H1 (cell line): ENCODE results near the gene ARPP21. TPM values are rescaled to one million over a fixed set of nuclear protein-coding genes. Genes with fewer than 3 reads are reported as not detected.

Source experiments
- CTCF ChIA-PET: fragments of 300-600 bp; sonication (Branson Sonifier 250); formaldehyde crosslinking; loops from one replicate; lab custom pipeline; 2021; ENCODE audit not compliant: partially characterized antibody; lab: Charles Lee
- POLR2A ChIA-PET: fragments of 300-600 bp; sonication (Branson Sonifier 250); formaldehyde crosslinking; loops from one replicate; lab custom pipeline; 2021; ENCODE audit warnings: inconsistent platforms; ENCODE audit not compliant: partially characterized antibody; lab: Charles Lee
- DNase-seq, 2 experiments: peaks; one replicate each; pipeline versions ENCODE4 v3.0.0 to v3.0.0-alpha.2; 2010 to 2022; ENCODE audit warnings: low spot score in 2 of 2, low read depth in 1 of 2, mixed read lengths in 1 of 2
- FAIRE-seq: peaks from 2 replicates; lab custom pipeline; 2011; peaks lifted over from hg19 to GRCh38; lab: Jason Lieb, UNC
- H2AFZ ChIP-seq: 2 replicates; pipeline ENCODE4 v1.8.1; 2012; ENCODE audit warnings: low read length, inconsistent platforms
- H2AK5ac ChIP-seq: 2 replicates; pipeline ENCODE4 v1.6.1; 2013; ENCODE audit warnings: low read depth, low read length
- H2BK120ac ChIP-seq: replicated peaks from 2 replicates; pipeline ENCODE3; 2013; ENCODE audit warnings: low read depth, low read length, inconsistent platforms
- H2BK12ac ChIP-seq: 2 replicates; pipeline ENCODE4 v1.6.1; 2013; ENCODE audit warnings: low read depth, low read length
- H2BK15ac ChIP-seq: 2 replicates; pipeline ENCODE4 v1.6.1; 2013; ENCODE audit warnings: low read length
- H2BK20ac ChIP-seq: 2 replicates; pipeline ENCODE4 v1.6.1; 2013; ENCODE audit warnings: low read length
- H2BK5ac ChIP-seq: 2 replicates; pipeline ENCODE4 v1.6.1; 2013; ENCODE audit warnings: low read depth, low read length
- H3K14ac ChIP-seq: 2 replicates; pipeline ENCODE4 v1.6.1; 2013; ENCODE audit warnings: inconsistent platforms; ENCODE audit not compliant: insufficient read length
- H3K18ac ChIP-seq: 2 replicates; pipeline ENCODE4 v1.6.1; 2013; ENCODE audit warnings: low read length; ENCODE audit errors: extremely low read depth
- H3K23ac ChIP-seq: 2 replicates; pipeline ENCODE4 v1.6.1; 2013; ENCODE audit warnings: inconsistent platforms; ENCODE audit not compliant: insufficient read length
- H3K23me2 ChIP-seq: 2 replicates; pipeline ENCODE4 v1.6.1; 2013; ENCODE audit warnings: low read depth, low read length
- H3K27ac ChIP-seq: 2 replicates; pipeline ENCODE4 v1.6.1; 2011; ENCODE audit warnings: low read depth, low read length, inconsistent platforms
- H3K27me3 ChIP-seq, 4 experiments: replicated peaks in 1 of 4; 1 replicate in 1 of 4; 2 replicates in 3 of 4; pipeline versions ENCODE4 v1.6.1 to v1.8.1; 2011 to 2013; ENCODE audit warnings: low read length in 3 of 4, mild to moderate bottlenecking in 3 of 4, inconsistent platforms in 2 of 4, mixed read lengths in 2 of 4, moderate library complexity in 1 of 4; ENCODE audit not compliant: control insufficient read depth in 3 of 4, insufficient read depth in 3 of 4; ENCODE audit errors: extremely low read depth in 1 of 4
- H3K36me3 ChIP-seq, 4 experiments: 2 replicates each; pipeline versions ENCODE4 v1.6.1 to v1.8.1; 2011 to 2013; ENCODE audit warnings: mild to moderate bottlenecking in 4 of 4, low read length in 3 of 4, moderate library complexity in 2 of 4, control low read depth in 1 of 4, inconsistent platforms in 1 of 4; ENCODE audit not compliant: insufficient read depth in 4 of 4, control insufficient read depth in 2 of 4
- H3K4ac ChIP-seq: replicated peaks from 2 replicates; pipeline ENCODE3; 2013; ENCODE audit warnings: low read length, low read depth, mixed read lengths, inconsistent platforms; ENCODE audit not compliant: insufficient read length
- H3K4me1 ChIP-seq, 4 experiments: replicated peaks in 1 of 4; 1 replicate in 1 of 4; 2 replicates in 3 of 4; pipeline versions ENCODE4 v1.6.1 to v1.8.1; 2011 to 2013; ENCODE audit warnings: low read length in 3 of 4, inconsistent platforms in 2 of 4, mixed read lengths in 1 of 4; ENCODE audit not compliant: insufficient read depth in 4 of 4, control insufficient read depth in 3 of 4
- H3K4me2 ChIP-seq, 2 experiments: 2 replicates each; pipeline versions ENCODE4 v1.6.1 to v1.8.1; 2011 to 2013; ENCODE audit warnings: low read depth in 2 of 2, low read length in 2 of 2, control low read depth in 1 of 2, inconsistent platforms in 1 of 2, mild to moderate bottlenecking in 1 of 2; ENCODE audit not compliant: insufficient read depth in 1 of 2
- H3K4me3 ChIP-seq, 4 experiments: fragments of 200-600, 300-600 bp in 1 of 4; sonication (generic), shearing (Covaris generic), sonication (Bioruptor Twin) in 1 of 4; 2 replicates each; pipeline versions ENCODE4 v1.5.1 to v1.8.1; 2011 to 2016; ENCODE audit warnings: low read length in 4 of 4, low read depth in 3 of 4, control low read depth in 2 of 4, inconsistent platforms in 2 of 4, mild to moderate bottlenecking in 2 of 4, mixed read lengths in 1 of 4, moderate library complexity in 1 of 4; ENCODE audit not compliant: insufficient read depth in 2 of 4; ENCODE audit errors: extremely low read depth in 1 of 4
- H3K56ac ChIP-seq: replicated peaks from 2 replicates; pipeline ENCODE3; 2013; ENCODE audit warnings: low read depth, mild to moderate bottlenecking, mixed read lengths, low read length, inconsistent platforms; ENCODE audit not compliant: insufficient read length
- H3K79me1 ChIP-seq: 2 replicates; pipeline ENCODE4 v1.6.1; 2013; ENCODE audit warnings: low read depth, low read length, control low read depth
- H3K79me2 ChIP-seq, 2 experiments: 2 replicates each; pipeline versions ENCODE4 v1.6.1 to v1.8.1; 2012 to 2013; ENCODE audit warnings: low read length in 2 of 2, mild to moderate bottlenecking in 2 of 2, inconsistent platforms in 1 of 2; ENCODE audit not compliant: insufficient read depth in 2 of 2, control insufficient read depth in 1 of 2
- H3K9ac ChIP-seq, 4 experiments: replicated peaks in 1 of 4; 1 replicate in 1 of 4; 2 replicates in 3 of 4; pipeline versions ENCODE4 v1.6.1 to v1.8.1; 2011 to 2013; ENCODE audit warnings: low read depth in 3 of 4, low read length in 3 of 4, control low read depth in 2 of 4, mild to moderate bottlenecking in 2 of 4, moderate library complexity in 2 of 4, inconsistent platforms in 1 of 4; ENCODE audit errors: extremely low read depth in 1 of 4
- H3K9me3 ChIP-seq, 2 experiments: 2 replicates each; pipeline versions ENCODE4 v1.6.1 to v1.8.1; 2012 to 2013; ENCODE audit warnings: mild to moderate bottlenecking in 2 of 2, moderate library complexity in 2 of 2, control low read depth in 1 of 2, inconsistent platforms in 1 of 2, low read depth in 1 of 2, low read length in 1 of 2, mixed read lengths in 1 of 2; ENCODE audit not compliant: insufficient read depth in 2 of 2
- H4K20me1 ChIP-seq, 2 experiments: replicated peaks in 1 of 2; 2 replicates each; pipeline versions ENCODE3 to v1.8.1; 2011 to 2013; ENCODE audit warnings: inconsistent platforms in 2 of 2, low read length in 2 of 2, mild to moderate bottlenecking in 1 of 2; ENCODE audit not compliant: insufficient read depth in 2 of 2, control insufficient read depth in 1 of 2
- H4K5ac ChIP-seq: 2 replicates; pipeline ENCODE4 v1.6.1; 2013; ENCODE audit warnings: low read length, low read depth, mixed read lengths, inconsistent platforms; ENCODE audit not compliant: insufficient read length
- H4K8ac ChIP-seq: 2 replicates; pipeline ENCODE4 v1.8.0; 2013; ENCODE audit warnings: mild to moderate bottlenecking, moderate library complexity, low read length, inconsistent platforms; ENCODE audit not compliant: insufficient read depth; ENCODE audit errors: extremely low read depth
- H4K91ac ChIP-seq: replicated peaks from 2 replicates; pipeline ENCODE3; 2013; ENCODE audit warnings: low read length, mixed read lengths, inconsistent platforms; ENCODE audit not compliant: insufficient read length
- WGBS, 2 experiments: shearing (Covaris generic) in 1 of 2; methylation state at CpG; one replicate each; pipeline versions ENCODE4 v1.1.6 to v1.1.7; 2013 to 2015; ENCODE audit warnings: low lambda C conversion rate in 2 of 2, mixed read lengths in 2 of 2, inconsistent platforms in 1 of 2, low coverage in 1 of 2, missing lambda C conversion rate in 1 of 2; ENCODE audit not compliant: insufficient replicate concordance in 2 of 2, insufficient coverage in 1 of 2, insufficient read length in 1 of 2; ENCODE audit errors: extremely low coverage in 1 of 2, missing lambda C conversion rate in 1 of 2; 5-methylcytosine and 5-hydroxymethylcytosine counted together
- polyA plus RNA-seq, 7 experiments: library from polyadenylated mRNA; depleted of rRNA in 3 of 7; stranded (reverse) in 5 of 7; unstranded in 2 of 7; fragments of >200 nt in 5 of 7; fragments of 200-250 nt in 2 of 7; gene quantifications; 1 replicate in 5 of 7; 2 replicates in 1 of 7; 4 replicates in 1 of 7; pipeline versions ENCODE4 v1.2.1 to v1.2.3, GENCODE V29; 2011 to 2013; ENCODE audit warnings: missing spikeins in 2 of 7, mixed read lengths in 2 of 7
- total RNA-seq: library from RNA; stranded (reverse); fragmentation: NEBNext Ultra II Directional; extraction: Animal tissue kit (Norgen Biotek cat#: 25700); gene quantifications from 2 replicates; pipeline ENCODE4 v1.2.1, GENCODE V29; 2021

ARPP21 gene
- total and polyA plus RNA-seq, 2 of the 8 experiments (the other 6 are each of a cell fraction or from before 2014, with no cell fraction given): not detected

- H3K23ac ChIP-seq: no peak overlapping the region
- no peak overlapping the region for H3K9ac ChIP-seq
- no peak overlapping the region for H3K14ac ChIP-seq
- POLR2A ChIA-PET: no interaction called here
- peaks cover 0 to 3% (median 0%) of the 10 kb centered on the region in 4 experiments; a peak in 1 of 7 replicates for H3K4me1 ChIP-seq
- no peak overlapping the region for H2BK5ac ChIP-seq
- no peak overlapping the region for H3K4me3 ChIP-seq
- no peak overlapping the region for H2BK20ac ChIP-seq
- no peaks in the 10 kb centered on the region for H3K9me3 ChIP-seq
- 63% methylated on average over 3 of the region's 3 CpGs; no CpG with 5 or more reads in 1 of the 2 experiments for WGBS, 2 experiments
- DNase-seq (no peak), FAIRE-seq (no peak)
- H4K91ac ChIP-seq: no peak overlapping the region
- H3K56ac ChIP-seq: no peak overlapping the region
- no peak overlapping the region for H2BK120ac ChIP-seq
- CTCF ChIA-PET: interaction anchor here (1.2 kb wide), 1 partner anchor 25 kb away, joined by 3 read pairs; no protein-coding TSS in a partner anchor
- H2AFZ ChIP-seq: no peak overlapping the region
- H2AK5ac ChIP-seq: no peak overlapping the region
- peaks cover 2 to 6% (median 3%) of the 10 kb centered on the region in 4 experiments; a peak in 5 of 7 replicates for H3K27me3 ChIP-seq
- H3K18ac ChIP-seq: no peak overlapping the region
- no peaks in the 10 kb centered on the region for H3K79me1 ChIP-seq
- no peaks in the 10 kb centered on the region for H3K36me3 ChIP-seq
- H3K27ac ChIP-seq: no peak overlapping the region
- no peak overlapping the region for H2BK12ac ChIP-seq
- H4K8ac ChIP-seq: no peak overlapping the region
- H3K4ac ChIP-seq: no peak overlapping the region
- no peaks in the 10 kb centered on the region for H3K79me2 ChIP-seq
- H3K23me2 ChIP-seq: no peaks in the 10 kb centered on the region
- H3K4me2 ChIP-seq: no peak overlapping the region
- no peak overlapping the region for H2BK15ac ChIP-seq
- no peak overlapping the region for H4K5ac ChIP-seq
- no peaks in the 10 kb centered on the region for H4K20me1 ChIP-seq
These were observed 111.9 kb downstream of the ARPP21 start for GRCh38 chr3:35751207-35751606.
